Activated CD8-positive, alpha-beta memory T cell treated with anti-CD3 and anti-CD28 coated beads, Interleukin-2, amount 50 U/mL, for 1 hour (primary cell): Measurements from ENCODE around the gene DHRS1.
A peak's percentile ranks its signal among the peaks of the same experiment; 100 is the strongest.

Source experiments
- DNase-seq: peaks from one replicate; pipeline ENCODE4 v3.0.0-alpha.2; 2020; ENCODE audit errors: extremely low read depth

DHRS1 gene

DNA sequence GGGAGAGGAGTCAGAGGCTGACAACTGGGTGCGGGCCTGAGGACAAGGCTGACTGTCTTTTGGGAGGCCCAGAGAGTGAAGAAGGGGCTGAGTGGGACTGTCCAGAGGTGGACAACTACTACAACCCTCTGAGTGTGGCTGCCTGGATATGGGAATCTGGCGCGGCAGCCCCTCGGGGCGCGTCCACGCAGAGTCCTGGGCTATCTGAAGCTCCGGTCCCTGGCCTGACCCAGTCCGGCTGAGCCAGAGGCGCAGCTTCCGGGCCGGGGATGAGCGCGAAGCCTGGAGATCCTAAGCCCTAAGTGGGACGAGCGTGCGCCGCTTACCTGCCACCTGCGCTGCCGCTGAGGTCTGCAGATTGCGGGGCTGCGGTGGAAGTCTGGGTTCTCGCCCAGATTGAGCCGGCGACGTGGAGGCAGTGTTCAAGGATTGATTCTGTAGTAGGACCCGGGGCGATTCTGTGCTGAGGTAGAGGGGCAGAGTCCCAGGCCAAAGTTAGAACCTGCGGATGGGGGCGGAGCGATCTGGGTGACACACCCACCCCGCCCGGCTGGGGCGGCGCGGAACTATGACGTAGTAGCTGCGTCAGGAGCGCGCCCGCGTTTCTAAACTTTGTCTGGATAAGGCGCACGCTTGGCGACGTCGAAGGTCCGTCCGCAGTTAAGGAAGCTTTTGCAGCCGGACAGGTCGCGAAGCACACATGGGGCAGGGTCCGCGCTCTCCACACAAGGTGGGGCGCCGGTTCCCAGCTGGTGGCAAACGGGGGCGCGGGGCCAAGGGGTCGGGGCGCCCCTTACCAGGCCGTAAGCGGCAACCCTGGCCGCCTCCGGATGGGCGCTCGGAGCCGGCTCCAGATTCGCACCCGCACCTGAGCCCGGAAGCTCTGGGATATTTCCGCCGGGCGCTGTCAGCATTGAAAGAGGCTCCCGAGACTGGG, at the start of gene DHRS1, which contains the start of gene NOP9:
TSS of gene DHRS1 (minus strand) at position 526 of the 937 bp plus-strand sequence. CDS start 674 bp downstream, outside the sequence.
TSS of gene NOP9 (plus strand) at position 596 of the 937 bp plus-strand sequence. CDS start at position 701, 105 bp downstream.
- peak; percentile 75 for DNase-seq

DNA sequence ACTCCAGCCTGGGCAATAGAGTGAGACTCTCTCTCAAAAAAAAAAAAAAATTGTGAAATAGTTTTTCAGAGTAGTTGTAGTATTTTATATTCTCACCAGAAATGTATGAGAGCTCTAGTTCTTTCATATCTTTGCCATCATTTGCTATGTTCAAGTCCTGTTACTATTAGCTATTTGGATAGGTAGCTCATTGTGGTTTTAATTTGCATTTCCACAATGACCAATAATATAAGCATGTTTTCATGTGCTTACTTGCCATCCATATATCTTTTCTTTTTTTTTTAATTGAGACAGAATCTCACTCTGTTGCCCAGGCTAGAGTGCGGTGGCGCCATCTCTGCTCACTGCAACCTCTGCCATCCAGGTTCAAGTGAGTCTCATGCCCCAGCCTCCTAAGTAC, 48.6 kb upstream of the DHRS1 start:
- no peak for DNase-seq

DNA sequence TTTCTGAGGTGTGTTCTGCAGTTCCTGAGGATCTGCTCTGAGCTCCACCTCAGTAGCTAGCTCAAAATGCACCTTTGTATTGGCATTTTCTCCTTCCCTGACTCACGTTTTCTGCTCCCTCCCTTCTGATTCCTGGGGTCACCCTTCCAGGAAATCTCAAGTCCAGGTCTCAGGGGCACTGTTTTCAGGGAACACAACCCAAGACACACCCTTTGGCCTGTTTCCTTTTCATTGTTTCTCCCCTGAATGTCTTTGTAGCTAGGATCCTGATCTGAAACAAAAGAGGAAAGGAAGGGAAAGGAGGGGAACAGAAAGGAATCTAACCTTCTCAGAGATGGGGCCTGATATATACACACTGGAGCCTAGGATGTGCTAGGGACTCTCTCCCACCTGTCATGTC, 47.6 kb upstream of the DHRS1 start:
- no peak for DNase-seq

DNA sequence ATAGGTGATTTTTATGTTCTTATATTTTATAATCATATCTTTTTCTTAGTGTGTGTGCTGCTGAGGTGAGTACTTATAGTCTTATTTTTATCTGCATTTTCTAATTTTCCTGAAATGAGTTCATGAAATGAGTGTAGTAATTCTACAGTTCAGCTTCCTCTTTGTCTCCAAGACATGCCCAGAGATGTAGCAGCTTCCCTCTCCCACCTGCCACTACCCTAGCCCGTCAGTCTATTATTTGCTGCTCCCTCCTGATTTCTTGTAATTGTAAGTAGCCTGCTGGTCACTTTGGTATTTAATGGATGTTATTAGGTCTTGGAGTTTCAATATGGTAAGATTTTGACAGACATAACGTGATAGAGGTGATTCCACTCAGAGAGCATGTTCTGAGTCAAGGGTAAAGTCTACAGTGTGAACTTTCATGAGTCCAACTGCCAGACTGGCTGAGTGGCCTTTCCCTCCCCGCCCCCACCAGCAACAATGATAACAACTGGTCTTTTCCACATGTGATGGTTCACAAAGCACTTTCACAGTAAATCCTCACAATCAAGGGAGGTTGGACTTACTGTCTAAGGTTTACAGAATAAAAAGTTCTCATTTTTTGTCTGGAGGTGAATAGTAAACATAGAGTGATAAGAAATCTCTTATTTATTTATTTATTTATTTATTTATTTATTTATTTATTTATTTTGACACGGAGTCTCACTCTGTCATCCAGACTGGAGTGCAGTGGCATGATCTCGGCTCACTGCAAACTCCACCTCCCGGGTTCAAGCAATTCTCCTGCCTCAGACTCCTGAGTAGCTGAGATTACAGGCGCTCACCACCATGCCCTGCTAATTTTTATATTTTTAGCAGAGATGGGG, 44.4 kb upstream of the DHRS1 start:
- DNase-seq: no peak

DNA sequence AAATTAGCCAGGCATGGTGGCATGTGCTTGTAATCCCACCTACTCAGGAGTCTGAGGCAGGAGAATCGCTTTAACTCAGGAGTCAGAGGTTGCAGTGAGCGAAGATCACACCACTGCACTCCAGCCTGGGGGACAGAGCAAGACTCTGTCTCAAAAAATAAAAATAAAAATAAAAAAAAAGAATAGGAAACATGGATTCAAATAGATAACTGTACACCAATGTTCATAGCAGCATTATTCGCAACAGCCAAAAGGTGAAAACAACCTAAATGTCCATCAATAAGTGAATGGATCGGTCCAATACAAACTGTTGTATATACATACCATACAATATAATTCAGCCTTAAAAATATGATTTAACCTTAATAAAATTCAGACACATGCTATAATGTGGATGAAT, 43.3 kb upstream of the DHRS1 start:
- DNase-seq: no peak

DNA sequence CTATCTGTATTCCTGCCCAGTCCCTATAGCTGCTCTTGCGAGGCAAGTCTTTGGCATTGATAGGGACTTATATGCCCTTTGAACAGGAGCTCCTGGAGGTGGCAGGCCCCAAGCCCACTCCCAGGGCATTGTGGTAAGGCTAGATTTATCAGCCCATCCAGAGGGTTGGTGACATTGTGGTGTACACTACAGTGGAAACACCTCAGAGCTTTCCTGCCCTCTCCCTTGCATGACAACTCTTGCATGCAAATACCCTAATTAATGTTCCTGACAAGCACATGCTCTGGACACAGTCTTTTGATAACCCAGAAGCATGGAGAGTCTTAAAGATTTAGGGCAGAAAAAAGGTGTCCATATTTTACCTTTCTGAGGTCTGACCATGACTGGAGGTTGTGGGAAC, 41.0 kb upstream of the DHRS1 start:
- no peak for DNase-seq

DNA sequence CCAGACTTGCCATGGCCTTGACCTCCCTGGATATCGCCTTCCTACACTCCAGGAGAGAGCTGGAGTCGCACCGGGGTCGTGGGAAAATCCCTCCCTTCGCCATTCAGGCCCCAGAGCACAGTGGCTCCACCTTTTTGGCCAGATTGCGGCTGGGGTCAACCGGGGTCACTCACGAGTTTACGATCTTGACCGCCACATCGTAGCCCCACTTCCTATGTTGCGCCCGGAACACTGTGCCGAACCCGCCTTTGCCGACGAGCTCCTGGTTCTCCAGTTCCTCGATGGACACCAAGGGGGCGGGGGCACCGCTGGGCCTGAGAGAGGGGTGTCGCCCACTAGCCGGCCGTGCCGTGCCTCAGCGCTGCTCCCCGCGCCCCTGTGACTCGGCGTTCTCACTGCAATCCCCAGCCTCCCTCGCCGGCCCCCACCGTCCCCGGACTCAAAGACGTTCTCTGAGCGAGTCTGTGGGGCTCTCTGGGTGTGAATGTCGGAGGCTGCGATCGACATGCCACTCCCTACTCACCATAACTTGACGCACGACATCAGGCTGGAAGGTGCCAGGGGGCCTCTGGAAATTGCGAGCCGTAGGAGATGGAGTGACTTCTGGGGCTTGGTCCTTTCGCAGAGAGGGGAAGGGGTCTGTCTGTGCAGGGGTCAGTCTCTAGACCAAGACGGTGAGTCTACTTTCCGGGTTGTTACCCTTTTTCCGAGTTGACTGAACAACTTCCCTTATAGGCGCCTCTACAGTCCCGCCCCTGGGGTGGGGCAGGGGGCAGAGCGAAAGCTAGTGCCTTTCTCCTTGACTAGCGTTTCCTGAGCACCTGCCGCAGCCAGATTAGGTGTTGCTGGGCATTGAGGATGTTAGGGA, 39.9 kb upstream of the DHRS1 start, which contains the start of gene RIPK3:
TSS of gene RIPK3 (minus strand) at position 708 of the 868 bp plus-strand sequence. CDS start at position 543, 165 bp downstream.
- DNase-seq: peak; percentile 25

DNA sequence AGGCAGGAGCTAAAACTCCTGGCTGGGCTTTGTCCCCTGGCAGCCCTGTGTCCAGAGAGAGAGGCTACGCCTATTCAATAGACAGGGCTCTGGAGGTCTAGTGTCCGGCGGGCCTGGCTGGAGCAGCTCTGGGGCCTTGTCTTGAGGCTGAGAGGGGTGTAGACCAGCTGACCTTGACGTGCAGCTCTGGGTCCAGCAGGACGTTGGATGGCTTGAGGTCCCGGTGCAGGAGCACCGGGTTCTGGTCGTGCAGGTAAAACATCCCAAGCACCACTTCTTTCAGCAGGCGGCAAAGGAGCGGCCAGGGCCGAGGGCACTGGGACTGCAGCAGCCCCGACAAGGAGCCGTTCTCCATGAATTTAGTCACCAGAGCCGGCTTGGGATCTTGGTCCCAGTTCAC, 39.3 kb upstream of the DHRS1 start:
- DNase-seq: no peak

DNA sequence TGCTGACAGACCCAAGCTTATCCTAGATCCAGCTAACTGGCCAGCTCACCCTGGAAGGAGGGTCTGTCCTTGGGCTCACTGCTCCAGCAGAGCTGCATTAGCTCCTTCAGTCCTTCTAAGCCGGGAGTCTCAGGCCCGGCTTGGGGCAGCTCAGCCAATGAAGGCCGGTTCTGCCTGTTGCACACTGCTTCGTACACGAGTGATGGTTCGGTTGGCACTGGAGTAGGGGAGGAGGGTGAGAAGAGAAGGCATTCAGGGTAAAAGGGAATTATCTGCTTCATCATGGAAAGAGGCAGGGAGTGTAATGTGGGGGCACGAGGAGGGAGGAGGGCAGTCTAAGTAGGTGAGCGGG, 38.2 kb upstream of the DHRS1 start:
- no peak for DNase-seq

DNA sequence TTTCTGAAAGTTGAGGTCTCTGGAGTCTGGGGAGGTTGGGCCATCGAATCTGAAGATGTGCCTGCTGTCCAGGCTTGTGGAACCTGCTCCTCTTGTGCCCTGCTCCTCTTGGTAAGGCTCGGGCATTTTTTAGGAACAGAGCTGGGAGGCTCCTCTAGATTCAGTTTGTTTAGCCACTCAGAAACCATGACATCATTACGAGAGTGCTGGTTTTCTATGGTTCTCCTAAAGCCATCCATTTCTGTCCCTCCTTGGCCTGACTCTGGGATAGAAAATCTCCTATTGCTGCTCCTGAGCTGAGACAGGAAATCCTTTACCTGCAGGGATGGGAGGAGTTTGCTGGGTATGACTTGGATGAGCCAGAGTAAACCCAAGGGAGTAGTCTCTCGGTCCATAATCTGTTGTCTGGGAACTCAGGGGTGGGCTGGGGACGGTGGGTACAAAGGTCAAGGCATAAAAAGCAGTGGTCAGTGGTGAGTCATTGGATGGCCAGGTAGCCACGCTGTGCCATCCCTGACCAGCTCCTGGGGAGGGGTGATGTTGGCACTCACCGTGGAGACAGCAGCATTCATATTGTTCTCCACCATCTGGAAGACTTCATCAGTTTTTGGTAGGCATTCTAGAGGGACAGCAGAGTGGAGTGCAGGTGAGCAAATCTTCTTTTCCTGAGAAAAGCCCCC, 37.7 kb upstream of the DHRS1 start:
- DNase-seq: no peak

DNA sequence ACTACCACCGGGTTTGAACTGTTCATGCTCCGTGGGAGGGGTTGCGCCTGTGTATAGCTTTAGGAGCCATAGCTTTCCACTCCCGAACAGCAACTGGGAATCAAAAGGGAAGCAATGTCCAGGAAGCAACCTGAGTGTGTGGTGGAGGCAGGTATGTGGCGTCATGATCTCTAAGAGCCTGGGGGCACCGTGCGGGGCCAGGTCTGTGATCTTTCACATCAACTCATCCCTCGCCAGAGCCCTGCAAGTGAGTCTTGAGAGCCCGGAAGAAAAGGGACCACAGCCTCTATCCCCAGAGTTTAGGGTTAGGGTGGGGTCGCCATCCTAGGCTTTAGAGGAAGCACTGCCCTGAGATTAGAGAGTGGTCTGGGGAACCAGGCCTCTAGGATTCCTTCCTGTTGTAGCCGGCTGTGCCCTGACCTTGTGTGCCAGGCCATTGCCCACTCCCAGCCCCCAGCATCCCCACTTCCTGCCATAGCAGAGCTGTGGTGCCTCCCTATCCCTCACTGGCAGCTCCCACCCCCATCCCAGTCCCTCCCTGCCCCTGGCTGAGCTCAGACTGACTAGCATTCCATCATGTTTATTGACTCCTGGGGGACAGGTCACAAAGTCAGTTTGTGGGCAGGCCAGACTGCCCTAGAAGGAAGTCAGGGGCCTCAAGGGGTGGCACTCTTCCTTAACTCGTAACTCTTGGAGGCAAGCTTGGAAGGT, 36.0 kb upstream of the DHRS1 start:
- no peak for DNase-seq

DNA sequence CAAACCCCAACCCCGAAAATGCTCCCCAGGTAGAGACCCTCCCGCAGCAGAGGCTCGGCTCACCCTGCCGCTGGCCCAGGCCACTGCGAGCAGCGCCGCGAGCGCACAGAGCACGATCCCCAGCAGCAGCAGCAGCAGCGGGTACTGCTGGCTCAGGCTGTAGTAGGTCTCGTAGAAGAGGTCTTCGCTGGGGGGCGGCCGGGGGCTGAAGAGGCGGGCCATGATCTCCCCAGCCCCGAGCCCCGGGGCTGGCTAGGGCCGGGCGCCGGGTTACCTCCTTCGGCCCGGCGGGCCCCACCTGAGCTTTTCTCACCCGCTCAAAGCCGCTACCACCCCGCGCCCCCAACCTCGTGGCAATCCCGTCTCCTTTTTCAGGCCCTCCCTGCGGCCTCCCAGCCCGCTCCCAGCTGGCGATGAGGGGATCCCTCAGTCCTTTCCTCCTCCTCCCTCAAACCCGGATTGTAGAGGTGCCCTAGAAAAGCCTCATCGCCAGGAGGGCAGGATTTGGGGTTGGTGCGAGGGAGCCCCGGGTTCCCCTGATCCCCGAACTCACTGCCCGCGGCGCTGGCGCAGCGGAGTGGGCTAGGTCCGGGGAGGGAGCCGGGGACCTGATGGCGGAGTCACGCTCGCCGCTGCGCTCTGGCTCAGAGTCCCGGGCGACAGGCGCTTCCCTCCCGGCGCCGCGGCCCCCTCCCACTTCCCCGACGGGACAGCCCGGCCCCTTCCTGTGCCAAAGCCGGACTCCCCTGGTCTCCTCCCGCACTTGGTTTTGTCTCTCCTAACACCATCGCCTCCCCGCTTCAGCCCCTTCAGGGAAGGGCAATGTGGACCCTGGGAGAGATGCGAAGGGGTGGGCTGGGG, 35.1 kb upstream of the DHRS1 start, which contains the start of gene ADCY4:
TSS of gene ADCY4 (minus strand) at position 641 of the 861 bp plus-strand sequence. CDS start at position 222, 419 bp downstream.
- no peak for DNase-seq

DNA sequence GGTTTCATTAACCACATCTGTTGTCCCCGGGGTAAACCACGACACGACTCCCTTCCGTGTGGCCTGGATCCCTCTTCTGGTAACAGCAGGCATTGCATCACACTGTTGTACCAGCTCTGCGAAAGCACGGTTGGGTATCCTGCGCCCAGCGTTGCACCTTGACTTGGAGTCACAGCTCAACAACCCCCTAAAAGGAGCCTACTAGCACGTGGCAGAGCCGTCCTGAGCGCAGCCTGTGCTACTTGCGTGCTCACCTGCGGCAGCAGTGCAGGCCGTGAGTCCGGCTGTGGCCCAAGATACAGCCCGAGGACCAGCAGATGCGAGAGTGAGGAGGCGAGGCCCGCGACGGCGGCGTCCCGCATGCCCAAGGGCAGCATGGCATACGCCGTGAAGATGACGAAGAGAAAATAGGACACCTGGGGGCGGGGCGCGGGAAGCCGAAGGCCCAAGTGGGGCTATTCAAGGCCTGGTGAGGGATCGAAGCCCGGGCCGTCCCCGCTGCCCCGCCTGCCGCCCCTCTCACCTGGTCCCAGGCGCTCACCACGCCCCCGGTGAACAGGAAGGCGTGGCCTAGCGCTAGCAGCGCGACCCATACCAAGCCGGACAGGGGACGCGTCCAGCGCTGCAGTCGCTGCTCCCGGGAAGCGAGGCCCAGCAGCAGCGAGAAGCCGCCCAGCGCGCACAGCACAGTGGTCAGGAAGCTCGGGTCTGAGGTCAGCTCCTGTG, 32.9 kb upstream of the DHRS1 start:
- DNase-seq: peak; percentile 79

DNA sequence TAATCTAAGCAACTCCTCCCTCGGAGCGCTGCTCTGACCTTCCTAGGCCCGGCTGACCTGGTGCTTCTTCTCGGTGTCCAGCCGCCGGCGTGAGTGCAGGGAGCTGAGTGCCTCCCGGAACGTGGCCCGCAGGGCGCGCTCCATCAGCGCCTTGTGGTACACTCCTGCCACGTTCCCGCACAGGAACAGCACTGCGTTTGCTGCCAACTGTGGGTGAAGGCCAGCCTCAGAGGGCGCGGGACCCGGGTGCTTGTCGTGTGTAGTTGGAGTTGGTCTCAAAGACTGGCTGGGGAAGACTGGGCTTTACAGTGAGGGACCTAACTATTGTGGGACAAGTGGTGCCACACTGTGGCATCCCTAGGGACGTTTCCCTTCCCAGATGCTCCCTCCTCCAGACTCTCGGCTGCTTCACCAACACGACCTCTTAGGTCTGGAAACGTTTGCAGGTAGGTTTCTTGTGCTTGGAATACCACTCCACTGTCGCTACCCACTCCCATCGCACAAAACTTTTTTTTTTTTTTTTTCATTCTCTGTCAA, 32.2 kb upstream of the DHRS1 start:
- DNase-seq: no peak

DNA sequence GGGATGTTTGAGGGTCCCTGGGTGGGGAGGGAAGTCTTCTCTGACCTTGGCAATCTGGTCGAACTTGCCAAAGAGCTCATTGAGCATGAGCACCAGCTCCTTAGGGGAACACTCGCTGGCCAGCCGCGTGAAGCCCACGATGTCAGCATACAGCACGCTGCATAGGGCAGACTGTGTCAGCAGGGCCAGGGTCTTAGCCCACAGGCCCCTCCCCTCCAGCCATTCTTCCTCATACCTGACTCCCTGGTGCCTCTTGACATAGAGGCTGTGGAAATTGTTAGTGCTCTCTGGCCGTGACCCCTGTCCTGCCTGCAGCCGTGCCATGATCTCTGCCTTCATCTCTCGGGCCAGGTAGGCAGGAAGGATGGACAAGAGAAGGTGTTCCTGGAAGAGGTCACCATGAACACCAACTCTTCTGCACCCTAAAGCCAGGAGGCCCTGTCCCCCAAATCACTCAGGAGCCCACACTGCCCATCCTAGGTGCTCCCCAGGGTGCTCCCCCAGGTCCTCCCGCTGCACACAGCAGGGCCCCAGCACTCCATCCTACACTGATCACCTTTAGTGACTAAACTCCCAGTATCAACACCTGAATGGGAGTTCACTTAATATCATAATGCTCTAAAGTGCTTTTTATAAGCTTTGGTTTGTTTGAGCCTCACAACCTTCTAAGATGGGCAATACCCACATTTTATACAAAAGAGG, 31.5 kb upstream of the DHRS1 start:
- DNase-seq: no peak

DNA sequence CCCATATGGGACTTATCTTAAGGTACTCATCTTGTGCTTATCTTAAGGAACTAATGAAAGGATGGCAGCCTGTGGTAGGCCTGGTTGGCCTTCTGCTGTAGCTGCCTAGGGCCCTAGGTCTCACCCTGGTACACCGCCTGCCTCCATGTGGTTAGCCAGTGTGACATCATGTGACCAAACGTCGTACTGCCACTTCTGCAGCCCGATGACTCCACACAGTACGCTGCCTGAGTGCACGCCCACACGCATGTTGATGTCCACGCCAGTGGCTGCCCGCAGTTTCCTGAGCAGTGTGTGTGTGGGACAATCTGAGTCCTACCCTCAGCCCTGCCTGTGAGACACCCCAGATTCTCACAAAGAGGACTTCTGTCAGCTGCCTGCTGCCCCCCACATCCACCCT, 30.2 kb upstream of the DHRS1 start:
- DNase-seq: no peak

DNA sequence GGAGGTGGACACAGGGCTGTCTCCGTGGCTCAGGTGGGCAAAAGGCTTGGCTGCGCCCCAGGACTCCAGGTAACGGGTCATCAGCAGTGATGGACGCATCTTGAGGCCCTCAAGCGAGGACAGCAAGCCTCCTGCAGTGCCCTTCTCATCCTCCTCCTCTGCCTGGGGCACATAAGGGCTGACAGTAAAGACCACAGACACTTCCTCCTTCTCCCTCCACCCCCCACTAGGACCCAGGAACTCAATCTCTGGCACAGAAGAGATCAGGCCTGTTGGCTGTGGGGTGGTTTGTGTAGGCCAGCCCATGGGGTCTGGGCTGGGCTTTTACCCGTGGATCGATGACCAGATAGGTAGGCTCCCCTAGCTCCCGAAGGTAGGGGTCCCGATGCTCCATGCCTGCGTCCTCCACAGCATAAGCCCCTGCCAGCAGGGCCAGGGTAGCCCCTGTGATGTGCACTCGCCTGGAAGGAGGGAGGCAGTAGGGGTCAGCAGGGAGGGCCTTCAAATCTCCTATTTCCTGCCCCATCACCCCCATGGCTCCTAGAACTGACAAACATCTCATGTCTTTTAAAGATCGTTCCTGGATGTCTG, 29.6 kb upstream of the DHRS1 start:
- no peak for DNase-seq
